A204.1 (cell line): ENCODE measurements around the gene VAMP1.
"Not testable (repeated sequence)": the region's sequence is repeated elsewhere in the genome, so short reads cannot be mapped to it uniquely, and the experiment has no call there.

Experiments
- FAIRE-seq: peaks from 2 replicates; lab custom pipeline; 2012; peaks lifted over from hg19 to GRCh38; lab: Jason Lieb, UNC

Gene VAMP1

GRCh38 chr12:6469609-6470374 is 685 bp downstream of the VAMP1 start:
- FAIRE-seq: no peak

- no peak for FAIRE-seq
These were observed 1.4 kb downstream of the VAMP1 start for GRCh38 chr12:6469092-6469491.

GRCh38 chr12:6468283-6468575 is 2.2 kb downstream of the VAMP1 start:
- FAIRE-seq: no peak

- not testable (repeated sequence) for FAIRE-seq
These were observed 2.8 kb downstream of the VAMP1 start for GRCh38 chr12:6467571-6468282.

- FAIRE-seq: not testable (repeated sequence)
These were observed 3.7 kb downstream of the VAMP1 start for GRCh38 chr12:6466751-6467150.

- FAIRE-seq: no peak
These were observed 4.3 kb downstream of the VAMP1 start for GRCh38 chr12:6466184-6466573.

GRCh38 chr12:6465467-6466183 is 4.9 kb downstream of the VAMP1 start:
- FAIRE-seq: no peak

- FAIRE-seq: no peak
These were observed 5.9 kb downstream of the VAMP1 start for GRCh38 chr12:6464531-6464930.

- no peak for FAIRE-seq
These were observed 6.6 kb downstream of the VAMP1 start for GRCh38 chr12:6463858-6464257.

- no peak for FAIRE-seq
These were observed 7.3 kb downstream of the VAMP1 start for GRCh38 chr12:6463216-6463615.

- FAIRE-seq: no peak
These were observed 8.1 kb downstream of the VAMP1 start for GRCh38 chr12:6462234-6462995.

GRCh38 chr12:6461401-6462233 is 8.9 kb downstream of the VAMP1 start:
- FAIRE-seq: no peak

GRCh38 chr12:6460751-6461371 is 9.6 kb downstream of the VAMP1 start:
- no peak for FAIRE-seq

GRCh38 chr12:6459004-6459337 is 11.5 kb downstream of the VAMP1 start:
- no peak for FAIRE-seq

- FAIRE-seq: no peak
These were observed 12.0 kb downstream of the VAMP1 start for GRCh38 chr12:6458281-6459003.

GRCh38 chr12:6457220-6457945 is 13.1 kb downstream of the VAMP1 start:
- FAIRE-seq: no peak

- no peak for FAIRE-seq
These were observed 17.4 kb downstream of the VAMP1 start for GRCh38 chr12:6452944-6453630.

- FAIRE-seq: no peak
These were observed 18.1 kb downstream of the VAMP1 start for GRCh38 chr12:6452245-6452943.
